Activated gamma-delta T cell treated with Interleukin-2 at 50 U/mL for 16 hours (primary cell): ENCODE results near the gene NT5M.
"Not testable (repeated sequence)": the region's sequence is repeated elsewhere in the genome, so short reads cannot be mapped to it uniquely, and the experiment has no call there.

Experiments
- DNase-seq: peaks from one replicate; pipeline ENCODE4 v3.0.0-alpha.2; 2020

The NT5M gene

GRCh38 chr17:17377071-17377967, 74.1 kb downstream of the NT5M start:
- DNase-seq, result no peak

GRCh38 chr17:17379197-17379991, 76.2 kb downstream of the NT5M start:
- DNase-seq, result no peak

- no peak for DNase-seq
These were observed 77.2 kb downstream of the NT5M start for GRCh38 chr17:17380145-17380925.

- DNase-seq, result no peak
These were observed 78.4 kb downstream of the NT5M start for GRCh38 chr17:17381446-17382064.

GRCh38 chr17:17382065-17382459, 78.9 kb downstream of the NT5M start:
- no peak for DNase-seq

GRCh38 chr17:17382971-17383370, 79.8 kb downstream of the NT5M start:
- no peak for DNase-seq

- not testable (repeated sequence) for DNase-seq
These were observed 80.5 kb downstream of the NT5M start for GRCh38 chr17:17383431-17384290.

- no peak for DNase-seq
These were observed 81.1 kb downstream of the NT5M start for GRCh38 chr17:17384291-17384615.

GRCh38 chr17:17384961-17385360, 81.8 kb downstream of the NT5M start:
- no peak for DNase-seq

- DNase-seq, result no peak
These were observed 82.3 kb downstream of the NT5M start for GRCh38 chr17:17385491-17385890.

- DNase-seq, result no peak
These were observed 83.1 kb downstream of the NT5M start for GRCh38 chr17:17386094-17386800.

GRCh38 chr17:17387017-17387497, 83.9 kb downstream of the NT5M start:
- no peak for DNase-seq

- no peak for DNase-seq
These were observed 84.6 kb downstream of the NT5M start for GRCh38 chr17:17387498-17388362.

- no peak for DNase-seq
These were observed 85.7 kb downstream of the NT5M start for GRCh38 chr17:17388657-17389496.

- peak; percentile 60 for DNase-seq
These were observed 88.6 kb downstream of the NT5M start for GRCh38 chr17:17391668-17392370.

- no peak for DNase-seq
These were observed 90.8 kb downstream of the NT5M start for GRCh38 chr17:17393976-17394375.

GRCh38 chr17:17394494-17394893, 91.3 kb downstream of the NT5M start:
- DNase-seq, result no peak

- no peak for DNase-seq
These were observed 92.2 kb downstream of the NT5M start for GRCh38 chr17:17395246-17395802.
